ENCODE data around the gene VEPH1.

DNA sequence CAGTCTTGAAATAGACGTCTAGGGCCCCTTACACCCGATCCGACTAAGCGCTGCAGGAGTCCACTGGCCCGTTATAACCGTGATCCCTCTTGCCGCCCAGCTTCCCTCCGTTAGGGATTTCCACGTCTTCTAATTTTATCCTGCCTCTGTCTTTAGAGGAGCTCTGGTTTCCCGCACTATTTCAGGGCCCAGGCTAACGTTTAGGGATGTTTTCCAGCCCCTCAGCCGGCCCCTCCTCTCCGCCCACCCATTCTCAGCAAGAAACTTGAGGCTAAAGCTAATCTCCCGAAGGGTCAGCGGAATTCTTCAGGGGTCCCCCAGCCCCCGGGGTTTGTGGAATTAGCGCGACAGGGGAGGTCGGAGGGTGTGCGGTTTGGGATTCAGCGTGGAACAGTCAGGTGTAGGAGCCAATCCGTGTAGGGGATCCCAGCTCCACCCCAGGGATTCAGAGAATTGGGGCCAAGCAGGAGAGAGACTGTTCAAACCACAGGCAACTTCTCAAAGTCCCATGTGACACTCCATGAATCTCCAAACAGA is 65.0 kb downstream of the VEPH1 start:
- TF ChIP-seq, protein P1, sequence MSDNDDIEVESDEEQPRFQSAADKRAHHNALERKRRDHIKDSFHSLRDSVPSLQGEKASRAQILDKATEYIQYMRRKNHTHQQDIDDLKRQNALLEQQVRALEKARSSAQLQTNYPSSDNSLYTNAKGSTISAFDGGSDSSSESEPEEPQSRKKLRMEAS (CRISPR knock-in tag; IDR thresholded peaks at IDR 0.05), result no peak
- TF ChIP-seq ILK (tag; IDR thresholded peaks at IDR 0.05; ENCODE audit: borderline replicate concordance, low read depth) (no peak), CREM (IDR thresholded peaks at IDR 0.05; ENCODE audit: low read depth) (no peak), EZH2 (IDR thresholded peaks at IDR 0.05; ENCODE audit: borderline replicate concordance, low read depth, low read length) (no peak)
